A375 (cell line): ENCODE data around the gene FGF12. TPM values are rescaled to one million over a fixed set of nuclear protein-coding genes. Genes with fewer than 3 reads are reported as not detected.

Experiments
- small RNA-seq: library from RNA; depleted of rRNA; stranded (forward); fragments of <200 nt; gene quantifications from one replicate; pipeline ENCODE3, GENCODE V24; 2014
- total RNA-seq: library from RNA; depleted of rRNA; stranded (reverse); fragments of >200 nt; shearing (Covaris generic); gene quantifications from 2 replicates; pipeline ENCODE4 v1.2.3, GENCODE V29; 2014; rRNA removed

Gene FGF12
- total RNA-seq = 2.1 and 3.1 TPM in 2 replicates

DNA sequence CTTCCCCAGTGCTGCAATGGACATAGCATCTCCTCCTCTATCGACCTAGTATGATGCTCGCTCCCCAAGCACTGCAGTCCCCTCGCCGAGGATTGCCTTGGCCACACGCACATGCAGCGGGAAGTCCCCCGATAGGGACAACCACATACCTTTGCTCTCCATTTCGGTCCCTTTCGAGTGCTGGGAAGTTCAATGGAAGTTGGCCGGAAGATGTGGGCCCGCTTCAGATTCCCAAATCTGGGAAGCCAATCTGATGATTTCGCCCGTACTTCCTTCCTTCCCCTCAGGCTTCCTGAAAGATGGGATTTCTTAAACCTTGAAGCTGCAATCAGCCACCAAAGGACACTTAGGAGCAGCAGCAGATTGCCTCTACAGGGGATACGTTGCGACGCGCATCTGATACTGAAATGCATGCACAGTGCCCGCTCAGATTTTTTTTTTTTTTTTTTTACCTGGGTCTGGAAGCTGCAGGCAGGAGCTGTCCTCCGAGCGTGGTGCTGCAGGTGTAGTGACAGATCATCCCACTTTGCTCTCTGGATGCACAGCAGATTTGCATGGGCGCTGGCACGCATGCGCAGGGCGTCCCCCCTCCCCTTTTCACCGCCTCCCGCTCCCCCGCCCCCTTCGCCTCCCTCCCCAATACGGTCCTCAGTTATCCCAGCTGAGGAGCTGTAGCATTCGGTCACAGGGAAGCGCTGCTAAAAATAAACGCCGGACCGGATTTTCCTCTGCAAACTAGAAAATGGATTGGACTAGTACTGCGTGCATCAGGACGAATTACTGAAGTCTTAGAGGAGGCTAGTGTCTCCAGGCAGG, at the start of gene FGF12:
FGF12 (minus strand) TSS at position 510 of the 816 bp plus-strand sequence.

Small RNAs within 50 kb of the gene (small RNA-seq; reads per million reads assigned to genes)
- not detected for gene RF01210
- not detected for gene RNU1-20P

Other genes starting within 250 kb of the FGF12 start
- gene MB21D2, start 190.3 kb upstream of the FGF12 start, total RNA-seq = 6.0 and 6.1 TPM in 2 replicates